Transverse colon (tissue), 4 donors: Measurements from ENCODE around the gene WWOX. TPM values are rescaled to one million over a fixed set of nuclear protein-coding genes. Genes with fewer than 3 reads are reported as not detected.

ENCODE experiments used
- DNase-seq: peaks from one replicate; pipeline ENCODE4 v3.0.0-alpha.2; 2019
- H3K27ac ChIP-seq, 4 donors: fragments of 200-600 bp; sonication (generic); 2 replicates each; pipeline ENCODE4 v1.5.1; 2016 to 2018; ENCODE audit warnings: inconsistent platforms in 4 of 4
- H3K27me3 ChIP-seq: fragments of 200-600 bp; sonication (generic); 2 replicates; pipeline ENCODE4 v1.5.1; 2017; ENCODE audit warnings: inconsistent platforms
- H3K36me3 ChIP-seq, 4 donors: fragments of 200-600 bp; sonication (generic); 2 replicates each; pipeline ENCODE4 v1.5.1; 2017 to 2019; ENCODE audit warnings: inconsistent platforms in 4 of 4
- H3K4me1 ChIP-seq, 4 donors: fragments of 200-600 bp; sonication (generic); 2 replicates each; pipeline ENCODE4 v1.5.1; 2017 to 2020; ENCODE audit warnings: inconsistent platforms in 4 of 4
- H3K4me3 ChIP-seq, 4 donors: fragments of 200-600 bp; sonication (generic); 1 replicate in 1 of 4; 2 replicates in 3 of 4; pipeline versions ENCODE4 v1.5.1 to v1.6.1; 2017 to 2019; ENCODE audit warnings: inconsistent platforms in 4 of 4
- H3K9me3 ChIP-seq, 2 donors: fragments of 200-600 bp; sonication (generic); 2 replicates each; pipeline ENCODE4 v1.5.1; 2017 to 2019; ENCODE audit warnings: inconsistent platforms in 2 of 2
- EP300 ChIP-seq: sonication (generic); formaldehyde crosslinking; IDR thresholded peaks from one replicate; pipeline ENCODE4 v1.6.1; 2017; ENCODE audit warnings: antibody characterized with exemption, low read depth
- POLR2A ChIP-seq: fragments of 450-650 bp; IDR thresholded peaks from one replicate; pipeline ENCODE4 v1.6.1; 2016; ENCODE audit warnings: antibody characterized with exemption, mild to moderate bottlenecking, moderate library complexity
- POLR2AphosphoS5 ChIP-seq, 3 donors: sonication (generic); formaldehyde crosslinking; IDR thresholded peaks; one replicate each; pipeline ENCODE4 v1.6.1; 2016; ENCODE audit warnings: antibody characterized with exemption in 3 of 3
- WGBS, 2 donors: methylation state at CpG; one replicate each; pipeline ENCODE4 v1.1.5; 2018; ENCODE audit warnings: low coverage in 1 of 2; 5-methylcytosine and 5-hydroxymethylcytosine counted together
- in situ Hi-C, 4 donors: fragments of 200-750 bp; cut with MboI; loops; one replicate each; pipeline versions ENCODE4 v1.15.0 to v1.15.1; 2017; ENCODE audit warnings: low sequenced_read_pairs in 3 of 4, low pct_ligation_motif_present in 1 of 4, low pct_unique_long_range_greater_than_20kb in 1 of 4
- intact Hi-C: fragments of 100-400 bp; cut with DNase I; formaldehyde crosslinking; loops from one replicate; pipeline ENCODE4 v1.15.1; 2023; ENCODE audit warnings: low total_unique reads
- total RNA-seq, 4 donors: library from RNA; depleted of rRNA; stranded (reverse); fragments of >200 nt; gene quantifications; one replicate each; pipeline ENCODE4 v1.1.0, GENCODE V29; 2016
- TF ChIP-seq, protein P1 (sequence below), 5 experiments: fragments of 200-600 bp in 3 of 5; fragments of 450-650 bp in 2 of 5; sonication (generic) in 3 of 5; IDR thresholded peaks; 1 replicate in 2 of 5; 2 replicates in 3 of 5; pipeline ENCODE4 v1.5.1; 2016 to 2017; ENCODE audit warnings: antibody characterized with exemption in 5 of 5, inconsistent platforms in 3 of 5, mild to moderate bottlenecking in 2 of 5, moderate library complexity in 1 of 5

The WWOX gene
- total RNA-seq, 4 donors from 2014 or later = 11.2 to 53.8 (median 24.8) TPM

DNA sequence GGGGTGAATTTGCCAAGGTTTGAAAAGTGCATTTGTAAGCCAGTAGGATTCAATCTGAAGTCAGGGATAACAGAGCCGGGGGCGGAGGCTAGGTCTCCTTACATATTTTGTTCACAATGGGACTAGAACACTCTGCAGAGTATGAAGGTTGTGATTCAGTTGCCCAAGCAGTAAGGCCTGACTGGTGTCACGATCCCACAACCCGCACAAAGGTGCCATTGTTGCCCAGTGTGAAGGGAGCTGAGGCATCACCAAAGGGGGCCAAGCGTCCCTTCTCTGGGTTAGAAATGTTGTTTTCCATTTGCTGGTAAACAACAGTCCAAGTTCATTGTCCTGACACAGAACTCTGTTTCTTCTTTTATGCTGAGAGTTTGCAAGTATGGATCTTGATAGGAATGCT lies 1029.3 kb downstream of the WWOX start:
- Histone ChIP-seq H3K27ac (no peak overlapping the region), H3K9me3 (no peaks in the 10 kb centered on the region), H3K4me1 (peaks cover 0 to 2% (median 0%) of the 10 kb centered on the region in 4 donors), H3K36me3 (no peaks in the 10 kb centered on the region), H3K4me3 (no peak overlapping the region), H3K27me3 (no peaks in the 10 kb centered on the region)
- WGBS, 2 donors = 87% methylated on average over 5 of the region's 5 CpGs; no CpG with 5 or more reads in 1 of the 2 donors
- intact Hi-C loops = no loop called here
- DNase-seq = no peak
- in situ Hi-C loops = no loop called here
- TF ChIP-seq POLR2A (no peak), POLR2AphosphoS5 (IDR thresholded peaks at IDR 0.05) (no peak), EP300 (no peak)
- TF ChIP-seq, protein P1, sequence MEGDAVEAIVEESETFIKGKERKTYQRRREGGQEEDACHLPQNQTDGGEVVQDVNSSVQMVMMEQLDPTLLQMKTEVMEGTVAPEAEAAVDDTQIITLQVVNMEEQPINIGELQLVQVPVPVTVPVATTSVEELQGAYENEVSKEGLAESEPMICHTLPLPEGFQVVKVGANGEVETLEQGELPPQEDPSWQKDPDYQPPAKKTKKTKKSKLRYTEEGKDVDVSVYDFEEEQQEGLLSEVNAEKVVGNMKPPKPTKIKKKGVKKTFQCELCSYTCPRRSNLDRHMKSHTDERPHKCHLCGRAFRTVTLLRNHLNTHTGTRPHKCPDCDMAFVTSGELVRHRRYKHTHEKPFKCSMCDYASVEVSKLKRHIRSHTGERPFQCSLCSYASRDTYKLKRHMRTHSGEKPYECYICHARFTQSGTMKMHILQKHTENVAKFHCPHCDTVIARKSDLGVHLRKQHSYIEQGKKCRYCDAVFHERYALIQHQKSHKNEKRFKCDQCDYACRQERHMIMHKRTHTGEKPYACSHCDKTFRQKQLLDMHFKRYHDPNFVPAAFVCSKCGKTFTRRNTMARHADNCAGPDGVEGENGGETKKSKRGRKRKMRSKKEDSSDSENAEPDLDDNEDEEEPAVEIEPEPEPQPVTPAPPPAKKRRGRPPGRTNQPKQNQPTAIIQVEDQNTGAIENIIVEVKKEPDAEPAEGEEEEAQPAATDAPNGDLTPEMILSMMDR (IDR thresholded peaks at IDR 0.05) = no peak

DNA sequence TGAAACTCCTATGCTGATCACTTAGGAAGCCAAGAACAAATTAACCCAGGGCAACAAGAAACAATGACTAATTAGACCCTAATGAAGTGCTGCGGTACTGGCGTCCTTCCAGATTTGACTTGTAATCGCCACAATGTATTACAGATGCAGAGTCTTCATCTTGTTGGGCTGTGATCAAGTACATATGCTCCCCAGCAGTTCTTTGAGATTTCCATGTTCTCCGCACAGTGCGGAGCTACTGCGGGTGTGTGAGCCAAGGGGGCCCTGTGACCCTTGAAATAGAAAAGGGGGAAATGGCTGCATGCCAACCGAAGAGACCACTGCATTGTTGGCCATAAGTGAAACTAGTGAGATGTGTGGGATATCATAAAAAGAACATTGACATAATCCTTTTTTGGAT lies 1031.2 kb downstream of the WWOX start:
- H3K36me3 ChIP-seq = no peaks in the 10 kb centered on the region
- no peak overlapping the region for H3K4me3 ChIP-seq
- WGBS, 2 donors = 92% methylated on average over 7 of the region's 7 CpGs; no CpG with 5 or more reads in 1 of the 2 donors
- no peak for DNase-seq
- in situ Hi-C loops = no loop called here
- no peaks in the 10 kb centered on the region for H3K27me3 ChIP-seq
- no peaks in the 10 kb centered on the region for H3K9me3 ChIP-seq
- intact Hi-C loops = no loop called here
- peaks cover 0 to 2% (median 0%) of the 10 kb centered on the region in 4 donors for H3K4me1 ChIP-seq
- H3K27ac ChIP-seq = no peak overlapping the region
- TF ChIP-seq POLR2A (no peak), POLR2AphosphoS5 (IDR thresholded peaks at IDR 0.05) (no peak), EP300 (no peak)
- TF ChIP-seq, protein P1 (IDR thresholded peaks at IDR 0.05) = no peak

DNA sequence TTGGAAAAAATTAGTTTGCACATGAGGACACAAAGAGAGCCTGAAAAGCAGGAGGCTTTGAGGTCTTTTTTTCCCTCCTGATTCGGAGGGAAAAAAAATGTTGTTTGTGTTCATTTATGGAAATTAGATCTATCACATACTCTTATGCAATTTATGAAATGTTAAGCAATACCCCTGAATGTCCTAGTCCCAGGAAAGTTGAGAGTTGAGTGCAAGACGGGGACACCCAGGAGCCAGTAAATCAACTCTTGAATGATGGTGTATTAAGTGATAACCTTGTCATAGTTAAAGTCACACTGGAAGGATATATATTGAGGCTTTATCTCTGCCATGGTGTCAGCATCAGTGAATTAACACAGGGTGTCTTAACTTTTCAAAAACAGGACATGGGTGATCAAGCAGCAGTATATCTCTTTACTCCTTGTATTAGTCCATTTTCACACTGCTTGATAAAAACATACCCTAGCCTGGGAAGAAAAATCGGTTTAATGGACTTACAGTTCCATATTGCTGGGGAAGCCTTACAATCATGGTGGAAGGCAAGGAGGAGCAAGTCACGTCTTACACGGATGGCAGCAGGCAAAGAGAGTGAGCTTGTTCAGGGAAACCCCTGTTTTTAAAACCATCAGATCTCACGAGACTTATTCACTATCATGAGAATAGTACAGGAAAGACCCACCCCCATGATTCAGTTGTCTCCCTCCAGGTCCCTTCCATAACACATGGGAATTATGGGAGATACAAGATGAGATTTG lies 1032.0 kb downstream of the WWOX start:
- Histone ChIP-seq H3K36me3 (no peaks in the 10 kb centered on the region), H3K9me3 (no peaks in the 10 kb centered on the region), H3K4me3 (no peak overlapping the region), H3K4me1 (peaks cover 0 to 2% (median 0%) of the 10 kb centered on the region in 4 donors), H3K27me3 (no peaks in the 10 kb centered on the region), H3K27ac (no peak overlapping the region)
- intact Hi-C loops = no loop called here
- in situ Hi-C loops = no loop called here
- TF ChIP-seq, protein P1 (IDR thresholded peaks at IDR 0.05) = no peak
- peak in 1 of 3 donors; percentile 22 for TF ChIP-seq POLR2AphosphoS5 (IDR thresholded peaks at IDR 0.05)
- 88% methylated on average over 6 of the region's 6 CpGs for WGBS, 2 donors
- DNase-seq = no peak

DNA sequence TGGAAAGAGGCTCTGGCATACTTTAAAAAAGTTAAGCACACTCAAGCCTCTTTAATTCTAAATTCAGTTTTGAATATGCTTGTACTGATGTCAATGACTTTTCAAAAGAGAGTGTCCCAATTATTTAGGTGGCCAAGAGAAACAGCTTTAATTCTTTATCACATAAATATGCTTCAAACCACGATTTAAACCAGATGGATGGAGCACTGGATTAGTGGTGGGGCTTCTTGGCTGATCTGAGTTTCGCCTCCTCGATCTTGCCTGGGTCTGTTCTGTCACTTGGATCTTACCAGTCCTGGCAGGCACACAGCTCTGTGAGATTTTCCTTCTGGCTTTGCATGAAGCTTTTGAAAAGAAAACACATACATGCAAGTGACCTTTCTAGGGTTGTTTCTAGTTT lies 1033.2 kb downstream of the WWOX start:
- H3K9me3 ChIP-seq = no peaks in the 10 kb centered on the region
- no peak overlapping the region for H3K4me3 ChIP-seq
- in situ Hi-C loops = no loop called here
- H3K36me3 ChIP-seq = no peaks in the 10 kb centered on the region
- no peaks in the 10 kb centered on the region for H3K27me3 ChIP-seq
- peaks cover 0 to 2% (median 0%) of the 10 kb centered on the region in 4 donors for H3K4me1 ChIP-seq
- WGBS, 2 donors = 69 to 71% methylated on average over 3 of the region's 3 CpGs
- TF ChIP-seq, protein P1 (IDR thresholded peaks at IDR 0.05) = no peak
- TF ChIP-seq EP300 = no peak
- peak in 1 of 3 donors; percentile 16 for TF ChIP-seq POLR2AphosphoS5 (IDR thresholded peaks at IDR 0.05)
- intact Hi-C loops = no loop called here
- DNase-seq = no peak
- H3K27ac ChIP-seq = peak overlapping the region in 1 of 4 donors; percentile 9
